Measurements from ENCODE around the gene SH2B3.

GRCh38 chr12:111428081-111428727 lies 22.5 kb downstream of the SH2B3 start:
- TF ChIP-seq ZNF232 (CRISPR knock-in tag; IDR thresholded peaks at IDR 0.05; ENCODE audit: borderline replicate concordance) (no peak), NFIB (CRISPR knock-in tag; IDR thresholded peaks at IDR 0.05; ENCODE audit: borderline replicate concordance) (no peak), KAT2B (IDR thresholded peaks at IDR 0.05; ENCODE audit: borderline replicate concordance, low read depth, low read length) (no peak), ZKSCAN8 (CRISPR knock-in tag; IDR thresholded peaks at IDR 0.05; ENCODE audit: borderline replicate concordance) (no peak)
- TF ChIP-seq, protein P1, sequence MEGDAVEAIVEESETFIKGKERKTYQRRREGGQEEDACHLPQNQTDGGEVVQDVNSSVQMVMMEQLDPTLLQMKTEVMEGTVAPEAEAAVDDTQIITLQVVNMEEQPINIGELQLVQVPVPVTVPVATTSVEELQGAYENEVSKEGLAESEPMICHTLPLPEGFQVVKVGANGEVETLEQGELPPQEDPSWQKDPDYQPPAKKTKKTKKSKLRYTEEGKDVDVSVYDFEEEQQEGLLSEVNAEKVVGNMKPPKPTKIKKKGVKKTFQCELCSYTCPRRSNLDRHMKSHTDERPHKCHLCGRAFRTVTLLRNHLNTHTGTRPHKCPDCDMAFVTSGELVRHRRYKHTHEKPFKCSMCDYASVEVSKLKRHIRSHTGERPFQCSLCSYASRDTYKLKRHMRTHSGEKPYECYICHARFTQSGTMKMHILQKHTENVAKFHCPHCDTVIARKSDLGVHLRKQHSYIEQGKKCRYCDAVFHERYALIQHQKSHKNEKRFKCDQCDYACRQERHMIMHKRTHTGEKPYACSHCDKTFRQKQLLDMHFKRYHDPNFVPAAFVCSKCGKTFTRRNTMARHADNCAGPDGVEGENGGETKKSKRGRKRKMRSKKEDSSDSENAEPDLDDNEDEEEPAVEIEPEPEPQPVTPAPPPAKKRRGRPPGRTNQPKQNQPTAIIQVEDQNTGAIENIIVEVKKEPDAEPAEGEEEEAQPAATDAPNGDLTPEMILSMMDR (CRISPR knock-in tag; IDR thresholded peaks at IDR 0.05) = no peak

All from HepG2 (cell line).